Upper lobe of right lung (tissue), 1 donor: ENCODE results near the gene GMDS. TPM values are rescaled to one million over a fixed set of nuclear protein-coding genes. Genes with fewer than 3 reads are reported as not detected.

Source experiments
- ATAC-seq: fragments of 200-7000 bp; cut with Tn5 transposase; one replicate; pipeline ENCODE4 v1.9.1; 2020; ENCODE audit warnings: mild to moderate bottlenecking, moderate library complexity
- DNase-seq: peaks from one replicate; pipeline ENCODE4 v3.0.0-alpha.2; 2020
- H3K27ac ChIP-seq: fragments of 200-600 bp; one replicate; pipeline ENCODE4 v1.8.0; 2022
- H3K27me3 ChIP-seq: fragments of 200-600 bp; one replicate; pipeline ENCODE4 v1.8.0; 2022; ENCODE audit warnings: mild to moderate bottlenecking
- H3K36me3 ChIP-seq: fragments of 200-600 bp; one replicate; pipeline ENCODE4 v1.8.0; 2022
- H3K4me1 ChIP-seq: fragments of 200-600 bp; one replicate; pipeline ENCODE4 v1.8.0; 2022
- H3K4me3 ChIP-seq: fragments of 200-600 bp; one replicate; pipeline ENCODE4 v1.8.0; 2022; ENCODE audit warnings: mild to moderate bottlenecking
- H3K9me3 ChIP-seq: fragments of 200-600 bp; one replicate; pipeline ENCODE4 v1.8.0; 2022
- CTCF ChIP-seq: fragments of 200-600 bp; IDR thresholded peaks from one replicate; pipeline ENCODE4 v1.8.0; 2022; ENCODE audit warnings: antibody characterized with exemption
- intact Hi-C: fragments of 100-400 bp; cut with DNase I; formaldehyde crosslinking; loops from one replicate; pipeline ENCODE4 v1.11.0; 2022
- total RNA-seq: library from RNA; stranded (reverse); fragmentation: NEBNext Ultra II Directional; extraction: Animal tissue kit (Norgen Biotek cat#: 25700); gene quantifications from one replicate; pipeline ENCODE4 v1.2.1, GENCODE V29; 2021
- donor health status: DM: no; HTN: yes; CAD: no; lungs with severe emphysema.

The GMDS gene
- total RNA-seq, 1 donor from 2014 or later, result 12.2 TPM

DNA sequence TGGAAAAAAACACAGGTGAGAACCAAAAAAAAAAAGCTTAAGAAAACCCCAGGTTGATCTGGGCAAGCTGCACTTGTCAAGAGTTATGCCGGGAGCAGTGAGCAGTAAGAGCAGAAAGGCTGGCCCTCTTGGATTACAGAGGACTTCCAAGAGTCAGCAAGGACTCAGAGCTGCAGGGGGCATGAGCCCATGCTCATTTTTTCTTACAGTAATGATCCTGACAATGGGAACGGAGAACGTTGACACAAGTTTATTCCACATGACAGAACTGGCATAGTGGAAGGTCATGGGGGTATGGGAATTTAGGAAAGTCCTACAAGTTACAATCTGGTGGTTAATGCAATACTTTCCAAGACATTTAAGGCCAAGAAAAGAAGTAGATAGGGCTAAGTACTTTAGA, 256.6 kb downstream of the GMDS start:
- no peaks in the 10 kb centered on the region for H3K27me3 ChIP-seq
- H3K36me3 ChIP-seq, result no peaks in the 10 kb centered on the region
- no peak for DNase-seq
- no peaks in the 10 kb centered on the region for H3K4me1 ChIP-seq
- no peak for ATAC-seq
- no peaks in the 10 kb centered on the region for H3K9me3 ChIP-seq
- TF ChIP-seq CTCF, result no peak
- no peak overlapping the region for H3K27ac ChIP-seq
- H3K4me3 ChIP-seq, result no peak overlapping the region
- intact Hi-C loops, result no loop called here

- intact Hi-C loops, result no loop called here
- Histone ChIP-seq H3K27ac (no peak overlapping the region), H3K27me3 (no peaks in the 10 kb centered on the region), H3K9me3 (no peaks in the 10 kb centered on the region), H3K36me3 (no peaks in the 10 kb centered on the region), H3K4me3 (no peak overlapping the region), H3K4me1 (no peaks in the 10 kb centered on the region)
- DNase-seq (no peak), ATAC-seq (no peak)
- no peak for TF ChIP-seq CTCF
These were observed 257.8 kb downstream of the GMDS start for GRCh38 chr6:1987640-1988039.

DNA sequence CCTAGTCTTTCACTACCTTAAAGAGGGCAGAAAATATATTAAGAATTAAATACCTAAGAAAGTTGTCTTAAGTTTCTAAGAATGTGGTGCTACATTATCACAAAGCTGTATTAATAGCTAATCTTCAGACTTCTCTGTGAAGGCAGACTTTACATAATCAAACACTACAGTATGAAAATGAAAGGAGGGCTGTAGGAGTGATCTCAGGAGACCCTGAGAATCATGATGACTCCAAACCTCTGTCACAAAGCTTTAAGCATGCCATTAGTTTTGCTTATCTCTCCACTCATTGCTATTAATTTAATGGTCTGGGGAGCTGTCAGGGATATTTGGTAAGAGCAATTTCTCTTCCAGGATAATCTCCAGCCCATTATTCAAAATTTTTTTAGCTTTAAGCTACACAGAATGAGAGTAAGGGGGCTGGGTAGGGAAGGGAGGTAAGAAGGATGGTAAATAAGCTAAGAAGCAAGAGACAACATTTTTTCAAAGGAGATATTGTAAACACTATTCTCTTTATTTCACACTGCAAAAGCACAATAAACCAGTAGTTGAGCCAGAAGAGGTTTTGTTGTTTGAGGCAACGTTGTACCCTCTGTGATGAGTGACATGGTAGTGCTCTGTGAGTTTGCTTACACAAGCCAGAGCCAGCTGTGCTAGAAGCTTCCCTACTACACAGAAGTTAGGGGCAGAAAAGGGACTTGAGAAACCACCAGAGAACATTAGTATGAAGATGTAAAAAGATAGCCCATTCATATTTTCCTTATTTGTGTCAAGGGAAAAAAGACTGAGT, 258.8 kb downstream of the GMDS start:
- Histone ChIP-seq H3K27me3 (no peaks in the 10 kb centered on the region), H3K36me3 (no peaks in the 10 kb centered on the region), H3K9me3 (peaks cover 6% of the 10 kb centered on the region), H3K27ac (no peak overlapping the region), H3K4me1 (no peaks in the 10 kb centered on the region), H3K4me3 (no peak overlapping the region)
- intact Hi-C loops, result no loop called here
- no peak for DNase-seq
- ATAC-seq, result no peak
- TF ChIP-seq CTCF, result no peak

DNA sequence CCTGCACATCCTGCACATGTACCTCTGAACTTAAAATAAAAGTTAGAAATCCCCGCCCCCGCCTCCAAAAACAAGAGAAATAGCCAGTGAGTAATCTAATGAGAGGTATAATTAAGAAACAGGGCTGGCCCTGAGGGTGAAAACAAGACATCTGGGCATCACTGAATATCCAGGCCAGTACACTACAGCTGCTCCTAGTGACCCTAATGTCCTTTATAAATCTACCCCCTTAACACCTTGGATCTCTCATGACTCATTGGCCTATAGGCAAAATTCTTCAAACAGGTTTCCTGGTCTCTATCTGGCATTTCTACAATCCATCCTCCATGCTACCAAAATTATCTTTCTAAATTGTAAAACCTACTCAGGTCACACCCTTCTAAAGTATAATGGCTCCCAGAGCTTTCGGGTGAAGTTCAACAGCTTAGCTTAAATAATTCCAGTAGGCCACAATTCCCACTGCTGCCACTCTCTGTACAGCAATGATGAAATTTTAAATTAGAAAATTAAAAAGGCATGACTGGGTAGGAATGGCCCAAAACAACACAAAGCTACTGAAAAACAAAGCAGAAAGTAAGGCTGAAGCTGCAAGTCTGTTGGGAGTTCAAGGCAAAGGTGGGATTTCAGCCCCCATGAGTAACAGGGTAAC, 260.9 kb downstream of the GMDS start:
- no peak for TF ChIP-seq CTCF
- intact Hi-C loops, result no loop called here
- no peak for ATAC-seq

GRCh38 chr6:1983850-1984249, 261.6 kb downstream of the GMDS start:
- Histone ChIP-seq H3K36me3 (no peaks in the 10 kb centered on the region), H3K4me1 (no peaks in the 10 kb centered on the region), H3K9me3 (peaks cover 6% of the 10 kb centered on the region), H3K27ac (no peak overlapping the region), H3K4me3 (no peak overlapping the region), H3K27me3 (no peaks in the 10 kb centered on the region)
- DNase-seq (no peak), ATAC-seq (no peak)
- TF ChIP-seq CTCF, result no peak
- intact Hi-C loops, result no loop called here

More for the DNA sequence above, 260.9 kb downstream of the GMDS start:
- Histone ChIP-seq H3K27me3 (no peaks in the 10 kb centered on the region), H3K9me3 (peaks cover 6% of the 10 kb centered on the region), H3K4me3 (no peak overlapping the region), H3K27ac (no peak overlapping the region), H3K36me3 (no peaks in the 10 kb centered on the region), H3K4me1 (no peaks in the 10 kb centered on the region)
- DNase-seq, result no peak
